ENCODE measurements around the gene DNMT3A.

DNMT3A gene

DNA sequence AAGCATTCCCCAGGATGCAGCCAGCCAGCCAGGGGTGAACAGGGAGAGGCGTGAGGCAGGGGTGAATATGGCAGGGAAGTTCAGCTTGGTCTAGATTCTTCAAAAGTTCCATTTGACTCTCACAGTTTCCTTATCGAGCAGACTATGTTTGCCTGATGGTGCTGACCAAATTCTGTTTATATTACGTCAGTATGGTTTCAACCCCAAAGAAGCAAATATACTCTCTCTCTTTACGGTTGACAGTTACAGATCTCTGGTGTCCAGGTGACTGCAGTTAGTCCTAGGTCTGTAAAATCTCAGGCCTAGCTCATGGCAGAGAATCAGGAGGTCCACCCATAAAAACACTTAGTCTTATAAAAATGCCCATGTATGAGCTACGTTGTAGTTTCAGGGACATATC, 38.3 kb upstream of the DNMT3A start:
- DNase-seq (ENCODE audit: insufficient read length, low spot score): no peak
- peak; percentile 89 for FAIRE-seq
- TF ChIP-seq POLR2A (IDR thresholded peaks at IDR 0.05; ENCODE audit: low read depth, low read length) (no peak), POLR2AphosphoS5 (IDR thresholded peaks at IDR 0.05; ENCODE audit: low read depth, low read length) (no peak), POU2F2 (IDR thresholded peaks at IDR 0.05; ENCODE audit: low read depth, low read length) (no peak), TAF1 (IDR thresholded peaks at IDR 0.05; ENCODE audit: low read depth, low read length) (no peak), PAX5 (IDR thresholded peaks at IDR 0.05; ENCODE audit: insufficient read depth, low read length, severe bottlenecking) (no peak), SPI1 (IDR thresholded peaks at IDR 0.05; ENCODE audit: low read depth, low read length) (no peak)

DNA sequence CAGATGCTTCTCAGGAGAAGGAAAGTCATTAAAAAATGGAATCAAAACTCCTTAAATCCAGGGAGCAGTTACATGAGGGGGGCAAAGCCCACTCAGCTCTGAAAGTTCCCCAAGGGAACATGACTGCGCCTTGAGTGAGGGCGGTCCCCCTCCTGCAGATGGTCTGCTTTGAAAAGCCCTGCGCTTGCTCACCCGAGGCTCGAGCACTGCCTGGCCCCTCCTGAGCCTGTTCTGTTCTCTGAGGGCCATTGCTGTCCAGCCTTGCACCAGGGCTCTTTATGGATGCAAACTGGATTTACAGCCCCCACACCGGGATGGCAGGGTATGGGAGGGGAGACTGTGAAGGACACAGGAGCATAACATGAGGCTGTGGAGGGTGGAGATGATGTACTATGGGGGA, 37.8 kb upstream of the DNMT3A start:
- FAIRE-seq: peak; percentile 16
- no peak for DNase-seq (ENCODE audit: insufficient read length, low spot score)
- TF ChIP-seq POU2F2 (IDR thresholded peaks at IDR 0.05; ENCODE audit: low read depth, low read length): no peak
- no peak for TF ChIP-seq POLR2AphosphoS5 (IDR thresholded peaks at IDR 0.05; ENCODE audit: low read depth, low read length)

DNA sequence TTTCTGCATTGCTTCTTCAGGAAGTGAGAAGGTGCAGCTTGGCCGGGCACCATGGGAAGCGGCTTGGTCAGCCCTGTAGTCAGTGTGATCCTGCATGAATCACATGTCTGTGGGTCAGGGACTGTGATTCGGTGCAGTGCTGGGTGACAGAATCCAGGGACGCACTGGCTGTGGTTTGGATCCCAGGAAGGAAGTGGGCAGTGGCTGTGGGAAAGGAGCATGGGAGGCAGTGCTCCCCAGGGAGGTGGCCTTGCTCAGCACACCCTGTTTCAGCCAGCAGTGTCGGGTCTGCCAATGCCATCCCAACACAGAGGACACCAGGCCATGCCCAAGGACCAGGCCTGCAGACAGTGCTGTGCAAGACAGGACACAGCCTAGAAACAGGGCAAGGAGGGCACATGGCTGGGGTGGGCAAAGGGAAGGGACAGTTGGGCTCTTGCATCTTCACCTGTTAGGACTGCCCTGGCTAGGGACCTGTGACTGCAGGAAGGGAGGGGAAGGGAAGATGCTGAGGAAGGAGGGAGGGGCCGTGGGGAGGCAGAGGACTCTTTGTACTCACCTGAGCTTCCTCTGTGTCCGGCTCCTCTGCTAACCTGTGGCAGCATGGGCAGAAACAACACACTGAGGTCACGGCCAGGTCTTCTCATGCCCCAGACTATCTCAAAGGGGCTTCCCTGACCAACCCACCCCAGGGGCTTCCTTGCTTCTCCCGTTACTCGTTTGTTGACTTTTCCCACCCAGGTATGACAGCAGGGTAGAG, 37.2 kb upstream of the DNMT3A start:
- TF ChIP-seq TAF1 (IDR thresholded peaks at IDR 0.05; ENCODE audit: low read depth, low read length) (no peak), PAX5 (IDR thresholded peaks at IDR 0.05; ENCODE audit: insufficient read depth, low read length, severe bottlenecking) (no peak), POLR2AphosphoS5 (IDR thresholded peaks at IDR 0.05; ENCODE audit: low read depth, low read length) (no peak), POLR2A (IDR thresholded peaks at IDR 0.05; ENCODE audit: low read depth, low read length) (no peak), SPI1 (IDR thresholded peaks at IDR 0.05; ENCODE audit: low read depth, low read length) (no peak), POU2F2 (IDR thresholded peaks at IDR 0.05; ENCODE audit: low read depth, low read length) (no peak)
- FAIRE-seq (no peak), DNase-seq (ENCODE audit: insufficient read length, low spot score) (no peak)

DNA sequence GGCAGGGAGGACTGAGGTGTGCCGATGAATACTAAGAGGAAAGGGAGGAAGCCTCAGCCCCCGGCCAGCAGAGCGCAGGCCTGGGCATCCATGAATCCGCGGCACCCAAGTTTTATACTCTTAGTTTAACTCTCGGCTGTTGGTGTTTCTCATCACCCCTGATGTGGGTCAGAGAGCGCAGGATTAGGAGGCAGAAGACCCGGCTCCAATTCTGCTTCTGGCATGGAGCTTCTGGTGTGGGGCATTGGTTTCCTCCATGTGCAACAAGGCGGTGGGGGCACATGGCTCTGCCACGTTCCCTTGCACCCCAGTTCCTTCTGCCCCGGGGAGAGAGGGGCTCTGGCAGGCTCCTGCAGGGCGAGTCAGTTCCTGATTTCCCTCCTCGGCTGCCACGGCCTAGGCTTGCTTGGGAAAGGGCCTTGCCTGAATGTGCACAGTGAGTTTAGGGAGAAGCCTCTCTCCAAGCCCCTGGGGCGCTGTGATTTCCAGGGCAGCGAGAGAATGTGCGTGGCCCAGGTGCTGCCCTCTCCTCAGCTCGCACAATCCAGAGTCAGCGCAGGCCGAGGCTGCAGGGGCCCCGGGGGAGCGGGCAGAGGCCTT, 36.2 kb upstream of the DNMT3A start:
- no peak for FAIRE-seq
- DNase-seq (ENCODE audit: insufficient read length, low spot score): no peak
- TF ChIP-seq PAX5 (IDR thresholded peaks at IDR 0.05; ENCODE audit: insufficient read depth, low read length, severe bottlenecking): no peak
- no peak for TF ChIP-seq TAF1 (IDR thresholded peaks at IDR 0.05; ENCODE audit: low read depth, low read length)
- no peak for TF ChIP-seq POLR2A (IDR thresholded peaks at IDR 0.05; ENCODE audit: low read depth, low read length)
- no peak for TF ChIP-seq POLR2AphosphoS5 (IDR thresholded peaks at IDR 0.05; ENCODE audit: low read depth, low read length)
- TF ChIP-seq SPI1 (IDR thresholded peaks at IDR 0.05; ENCODE audit: low read depth, low read length): no peak
- no peak for TF ChIP-seq POU2F2 (IDR thresholded peaks at IDR 0.05; ENCODE audit: low read depth, low read length)

DNA sequence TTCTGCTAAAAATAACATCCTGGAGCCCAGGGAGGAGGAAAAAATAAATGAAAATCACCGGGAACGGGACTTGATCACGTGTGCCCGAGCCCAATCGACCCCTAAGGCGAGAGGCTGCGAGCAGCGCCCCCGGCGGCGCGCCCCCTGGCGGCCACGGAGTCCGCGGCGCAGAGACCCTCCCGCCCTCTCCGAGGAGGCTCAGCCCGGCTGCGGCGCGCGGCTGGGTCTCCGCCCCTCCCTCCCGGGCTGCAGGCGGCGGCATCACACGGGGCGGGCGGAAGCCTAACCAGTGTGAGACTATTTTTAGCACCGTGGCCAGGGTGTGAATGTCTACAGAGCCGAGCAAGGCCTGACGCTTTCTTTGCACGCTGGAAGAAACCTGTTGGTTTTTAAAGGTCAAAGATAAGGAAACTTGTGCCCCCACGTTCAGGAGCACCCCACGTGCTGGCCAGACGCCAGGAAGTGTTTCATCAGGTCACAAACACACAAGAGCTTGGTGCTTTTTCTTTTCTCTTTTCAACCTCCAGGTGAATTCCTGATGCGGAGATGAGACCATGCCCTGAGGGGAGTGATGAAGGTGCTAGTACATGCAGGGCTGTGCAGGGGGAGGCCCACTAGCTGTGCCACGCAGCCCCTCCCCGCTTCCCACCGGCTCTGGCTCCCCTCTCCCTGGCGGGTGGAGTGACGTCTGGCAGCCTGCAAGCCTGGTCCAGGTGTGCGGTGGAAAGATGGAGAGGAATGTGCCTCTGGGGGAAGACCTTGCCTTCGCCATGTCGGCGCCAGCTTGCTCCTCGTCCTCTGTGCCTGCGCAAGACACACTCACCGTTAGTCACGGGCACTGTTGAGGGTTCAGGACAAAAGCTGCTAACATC, 35.3 kb upstream of the DNMT3A start:
- FAIRE-seq: peak; percentile 99
- peak; percentile 96 for DNase-seq (ENCODE audit: insufficient read length, low spot score)
- TF ChIP-seq POLR2A (IDR thresholded peaks at IDR 0.05; ENCODE audit: low read depth, low read length) (no peak), POLR2AphosphoS5 (IDR thresholded peaks at IDR 0.05; ENCODE audit: low read depth, low read length) (no peak), POU2F2 (IDR thresholded peaks at IDR 0.05; ENCODE audit: low read depth, low read length) (peak; percentile 75), TAF1 (IDR thresholded peaks at IDR 0.05; ENCODE audit: low read depth, low read length) (peak; percentile 40; the same call in 1 of the 2 replicates), SPI1 (IDR thresholded peaks at IDR 0.05; ENCODE audit: low read depth, low read length) (0 out of 2 replicates have a peak, but pooled peaks have one; percentile 13), PAX5 (IDR thresholded peaks at IDR 0.05; ENCODE audit: insufficient read depth, low read length, severe bottlenecking) (peak; percentile 63)

DNA sequence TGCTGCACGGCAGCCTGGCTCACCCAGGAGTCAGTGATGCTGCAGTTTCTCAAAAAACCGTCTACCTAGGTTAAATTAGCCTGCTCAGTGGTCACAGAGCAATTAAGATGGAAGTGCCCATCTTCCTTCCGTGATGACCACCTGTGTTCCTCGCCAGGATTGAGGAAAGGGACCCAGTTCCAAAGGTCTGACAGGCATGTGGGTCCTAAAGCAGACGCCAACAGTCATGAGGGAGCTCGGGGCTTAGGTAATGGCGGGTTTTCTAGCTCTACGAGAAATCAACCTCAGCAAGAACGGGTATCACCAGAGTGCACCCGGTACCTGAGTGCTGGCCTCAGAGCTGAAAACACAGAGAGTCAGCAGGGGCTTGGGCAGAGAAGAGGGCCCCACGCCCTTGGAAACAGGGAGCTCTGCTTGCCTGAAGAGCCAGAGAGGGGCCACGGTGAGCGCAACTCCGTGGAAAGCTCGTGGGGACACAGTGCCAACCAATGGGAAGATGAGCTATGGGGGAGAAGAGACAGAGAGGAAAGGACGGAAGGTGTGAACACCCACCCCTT, 34.3 kb upstream of the DNMT3A start:
- TF ChIP-seq POU2F2 (IDR thresholded peaks at IDR 0.05; ENCODE audit: low read depth, low read length) (no peak), TAF1 (IDR thresholded peaks at IDR 0.05; ENCODE audit: low read depth, low read length) (no peak), SPI1 (IDR thresholded peaks at IDR 0.05; ENCODE audit: low read depth, low read length) (no peak), PAX5 (IDR thresholded peaks at IDR 0.05; ENCODE audit: insufficient read depth, low read length, severe bottlenecking) (no peak), POLR2AphosphoS5 (IDR thresholded peaks at IDR 0.05; ENCODE audit: low read depth, low read length) (no peak), POLR2A (IDR thresholded peaks at IDR 0.05; ENCODE audit: low read depth, low read length) (no peak)
- DNase-seq (ENCODE audit: insufficient read length, low spot score): no peak
- FAIRE-seq: peak; percentile 9

DNA sequence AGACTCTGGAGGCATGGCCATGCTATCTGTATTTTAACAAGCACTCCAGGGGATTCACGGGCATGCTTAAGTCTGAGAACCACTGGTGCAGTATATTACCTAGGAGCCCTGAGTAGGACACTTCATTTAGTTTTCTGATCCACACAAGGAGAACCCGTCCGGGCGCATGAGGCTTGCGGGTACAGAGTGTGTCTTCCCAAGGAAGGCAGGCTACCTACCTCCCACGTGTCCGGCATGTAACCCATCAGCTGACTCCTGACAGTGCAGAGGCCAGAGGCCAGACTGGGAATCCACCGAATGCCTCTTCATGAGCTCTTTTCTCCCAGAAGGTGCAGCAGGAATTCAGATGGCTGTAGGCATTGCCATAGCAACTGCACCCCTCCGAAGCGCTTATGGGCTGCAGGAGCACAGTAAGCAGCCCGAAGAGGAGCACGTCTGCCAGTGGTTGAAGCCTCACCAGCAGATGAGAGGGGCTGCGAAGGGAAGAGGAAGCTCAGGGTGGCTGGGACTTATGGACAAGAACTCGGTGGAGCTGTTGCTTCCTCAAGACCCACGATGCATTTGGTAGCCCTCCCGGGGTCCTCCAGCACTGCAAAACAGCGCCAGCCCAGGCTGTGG, 33.8 kb upstream of the DNMT3A start:
- DNase-seq (ENCODE audit: insufficient read length, low spot score) (no peak), FAIRE-seq (no peak)
- TF ChIP-seq TAF1 (IDR thresholded peaks at IDR 0.05; ENCODE audit: low read depth, low read length) (no peak), POLR2AphosphoS5 (IDR thresholded peaks at IDR 0.05; ENCODE audit: low read depth, low read length) (no peak), PAX5 (IDR thresholded peaks at IDR 0.05; ENCODE audit: insufficient read depth, low read length, severe bottlenecking) (no peak)

DNA sequence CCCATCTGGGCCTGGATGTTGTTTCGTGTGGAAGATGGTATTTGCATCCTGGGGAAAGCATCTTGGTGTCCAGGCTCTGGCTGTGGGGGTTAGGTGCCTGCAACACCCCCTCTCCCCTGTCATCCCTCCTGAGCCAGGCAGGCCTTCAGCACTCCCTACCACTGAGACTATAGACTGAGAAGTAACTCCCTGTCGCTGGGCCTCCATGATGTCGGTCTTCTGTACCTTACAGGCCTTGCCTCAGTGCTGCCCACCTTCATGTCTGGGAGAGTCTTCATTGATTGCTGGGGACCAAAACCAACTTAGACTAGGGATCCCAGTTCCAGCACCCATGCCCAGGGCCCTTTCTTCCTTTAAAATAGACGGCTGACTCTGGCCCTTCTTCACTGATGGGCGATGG, 33.1 kb upstream of the DNMT3A start:
- FAIRE-seq (no peak), DNase-seq (ENCODE audit: insufficient read length, low spot score) (no peak)
- TF ChIP-seq POLR2A (IDR thresholded peaks at IDR 0.05; ENCODE audit: low read depth, low read length): no peak
- TF ChIP-seq TAF1 (IDR thresholded peaks at IDR 0.05; ENCODE audit: low read depth, low read length): no peak
- no peak for TF ChIP-seq SPI1 (IDR thresholded peaks at IDR 0.05; ENCODE audit: low read depth, low read length)
- no peak for TF ChIP-seq POU2F2 (IDR thresholded peaks at IDR 0.05; ENCODE audit: low read depth, low read length)

GRCh38 chr2:25374411-25374810, 32.7 kb upstream of the DNMT3A start:
- DNase-seq (ENCODE audit: insufficient read length, low spot score): no peak
- FAIRE-seq: no peak
- TF ChIP-seq POLR2A (IDR thresholded peaks at IDR 0.05; ENCODE audit: low read depth, low read length) (no peak), SPI1 (IDR thresholded peaks at IDR 0.05; ENCODE audit: low read depth, low read length) (no peak), POLR2AphosphoS5 (IDR thresholded peaks at IDR 0.05; ENCODE audit: low read depth, low read length) (no peak), PAX5 (IDR thresholded peaks at IDR 0.05; ENCODE audit: insufficient read depth, low read length, severe bottlenecking) (no peak), TAF1 (IDR thresholded peaks at IDR 0.05; ENCODE audit: low read depth, low read length) (no peak)

All from GM12891 (cell line).